ENCODE data around the gene SRGAP3.

DNA sequence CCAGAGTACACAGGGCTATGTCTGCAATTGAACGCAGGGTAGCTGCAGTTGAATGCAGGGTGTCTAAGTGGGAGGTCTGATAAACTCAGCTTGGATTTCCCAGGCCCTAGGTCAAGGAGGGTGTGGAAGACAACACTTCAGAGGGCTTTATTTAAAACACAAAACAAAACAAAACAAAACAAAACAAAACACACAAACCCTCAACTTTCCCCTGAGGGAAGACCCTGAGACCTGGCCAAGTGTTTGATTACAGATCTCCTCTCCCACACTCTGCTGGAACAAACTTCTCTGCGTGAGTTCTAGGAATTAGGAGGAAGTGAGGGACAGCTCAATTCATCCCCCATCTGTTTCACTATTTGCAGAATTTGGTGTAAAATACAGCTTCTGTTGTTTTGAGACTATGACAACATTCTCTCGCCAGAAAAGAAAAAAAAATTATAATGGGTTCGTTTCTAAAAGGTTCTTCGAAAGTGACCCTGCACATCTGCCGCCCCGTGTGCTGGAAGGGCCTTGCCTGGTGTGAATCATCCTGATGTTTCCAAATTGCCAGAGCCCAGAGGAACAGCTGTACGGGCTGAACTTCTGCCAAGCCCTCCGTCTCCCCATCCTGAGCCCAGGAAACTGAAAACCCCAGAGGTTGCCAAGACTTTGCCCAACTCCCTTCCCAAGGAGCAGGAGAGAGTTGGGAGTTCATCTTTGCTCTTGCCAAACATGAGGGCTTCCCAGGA is 212.9 kb downstream of the SRGAP3 start:
- TF ChIP-seq, protein P1, sequence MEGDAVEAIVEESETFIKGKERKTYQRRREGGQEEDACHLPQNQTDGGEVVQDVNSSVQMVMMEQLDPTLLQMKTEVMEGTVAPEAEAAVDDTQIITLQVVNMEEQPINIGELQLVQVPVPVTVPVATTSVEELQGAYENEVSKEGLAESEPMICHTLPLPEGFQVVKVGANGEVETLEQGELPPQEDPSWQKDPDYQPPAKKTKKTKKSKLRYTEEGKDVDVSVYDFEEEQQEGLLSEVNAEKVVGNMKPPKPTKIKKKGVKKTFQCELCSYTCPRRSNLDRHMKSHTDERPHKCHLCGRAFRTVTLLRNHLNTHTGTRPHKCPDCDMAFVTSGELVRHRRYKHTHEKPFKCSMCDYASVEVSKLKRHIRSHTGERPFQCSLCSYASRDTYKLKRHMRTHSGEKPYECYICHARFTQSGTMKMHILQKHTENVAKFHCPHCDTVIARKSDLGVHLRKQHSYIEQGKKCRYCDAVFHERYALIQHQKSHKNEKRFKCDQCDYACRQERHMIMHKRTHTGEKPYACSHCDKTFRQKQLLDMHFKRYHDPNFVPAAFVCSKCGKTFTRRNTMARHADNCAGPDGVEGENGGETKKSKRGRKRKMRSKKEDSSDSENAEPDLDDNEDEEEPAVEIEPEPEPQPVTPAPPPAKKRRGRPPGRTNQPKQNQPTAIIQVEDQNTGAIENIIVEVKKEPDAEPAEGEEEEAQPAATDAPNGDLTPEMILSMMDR (IDR thresholded peaks at IDR 0.05), result no peak
- no peak for TF ChIP-seq POLR2A (IDR thresholded peaks at IDR 0.05)

Measured in uterus (tissue), 2 donors.